GM21447 (cell line): ENCODE results near the gene INPP5J.
"Not testable (repeated sequence)": the region's sequence is repeated elsewhere in the genome, so short reads cannot be mapped to it uniquely, and the experiment has no call there.

Source experiments
- ATAC-seq: cut with Tn5 transposase; IDR thresholded peaks from one replicate; pipeline ENCODE4 v1.9.1; 2021; ENCODE audit not compliant: unreplicated experiment

Gene INPP5J

DNA sequence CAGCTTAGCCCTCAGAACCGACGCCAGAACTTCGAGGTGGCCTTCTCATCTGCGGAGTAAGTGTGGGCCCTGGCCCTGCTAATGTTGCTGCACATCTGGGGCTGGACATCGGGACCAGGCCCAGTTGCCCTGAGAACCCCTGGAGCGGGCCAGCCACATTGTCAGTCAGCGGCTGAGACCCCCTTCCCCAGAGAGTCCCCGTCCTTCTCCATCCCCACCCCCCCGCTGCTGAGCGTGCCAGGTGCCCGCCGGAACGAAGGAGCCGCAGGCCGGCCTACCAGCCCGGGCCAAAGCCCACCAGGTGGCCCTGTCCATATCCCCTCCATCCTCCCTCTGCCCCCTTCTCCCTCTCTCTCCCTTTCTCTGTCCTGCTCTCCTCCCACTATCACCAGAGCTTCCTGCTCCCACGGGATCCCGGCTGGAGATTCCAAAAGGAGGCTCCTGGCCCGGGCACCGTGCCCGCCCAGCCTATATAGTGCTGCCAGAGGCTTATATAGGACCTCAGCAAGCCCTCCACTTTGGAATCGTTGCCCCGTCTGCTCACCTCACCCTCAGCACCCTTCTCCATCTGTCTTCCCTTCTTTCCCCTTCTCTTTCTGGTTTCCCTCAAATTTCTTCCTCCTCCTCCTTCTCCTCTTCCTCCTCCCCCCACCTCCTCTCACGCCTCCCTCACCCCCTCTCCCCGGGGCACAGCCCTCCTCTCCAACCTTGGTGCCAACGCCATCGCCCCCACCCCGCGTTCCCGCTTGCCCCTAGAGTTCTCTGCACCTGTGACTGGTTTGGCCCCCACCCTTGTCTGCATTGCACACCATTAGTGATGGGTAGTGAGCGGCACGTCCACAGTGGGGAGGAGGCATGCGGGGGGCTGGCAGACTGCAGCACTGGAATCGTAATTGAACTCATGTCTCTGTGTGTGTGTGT lies 22.7 kb upstream of the INPP5J start:
- no peak for ATAC-seq

DNA sequence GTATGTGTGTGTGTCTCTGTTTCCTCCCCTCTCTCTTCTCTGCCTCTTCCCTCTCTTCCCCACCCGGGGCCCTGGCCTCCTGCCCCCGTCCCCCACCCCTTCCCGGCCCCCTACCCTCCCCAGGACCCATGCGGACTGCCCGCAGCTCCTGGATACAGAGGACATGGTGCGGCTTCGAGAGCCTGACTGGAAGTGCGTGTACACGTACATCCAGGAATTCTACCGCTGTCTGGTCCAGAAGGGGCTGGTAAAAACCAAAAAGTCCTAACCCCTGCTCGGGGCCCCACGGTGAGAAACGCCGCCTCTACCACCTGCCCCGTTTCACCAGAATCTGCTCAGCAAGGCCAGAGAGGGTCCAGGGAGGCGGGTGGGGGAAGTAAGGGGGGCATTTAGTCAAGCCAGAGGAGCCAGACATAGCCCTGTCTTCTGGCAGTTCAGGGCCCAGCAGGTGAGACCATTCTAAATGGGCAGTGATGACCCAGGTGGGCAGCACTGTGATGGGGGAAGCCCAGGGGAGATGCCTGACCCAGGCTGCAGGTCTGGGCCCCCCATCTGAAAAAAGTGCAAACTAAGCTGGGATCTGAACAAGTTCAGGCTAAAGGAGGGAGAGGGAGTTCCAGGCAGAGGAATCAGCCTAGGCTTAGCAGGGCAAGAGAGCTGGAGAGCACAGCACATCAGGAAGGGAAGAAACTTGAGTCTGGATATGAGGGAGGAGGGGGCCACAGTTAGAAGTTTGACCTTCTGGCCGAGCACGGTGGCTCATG lies 21.8 kb upstream of the INPP5J start:
- ATAC-seq = no peak

DNA sequence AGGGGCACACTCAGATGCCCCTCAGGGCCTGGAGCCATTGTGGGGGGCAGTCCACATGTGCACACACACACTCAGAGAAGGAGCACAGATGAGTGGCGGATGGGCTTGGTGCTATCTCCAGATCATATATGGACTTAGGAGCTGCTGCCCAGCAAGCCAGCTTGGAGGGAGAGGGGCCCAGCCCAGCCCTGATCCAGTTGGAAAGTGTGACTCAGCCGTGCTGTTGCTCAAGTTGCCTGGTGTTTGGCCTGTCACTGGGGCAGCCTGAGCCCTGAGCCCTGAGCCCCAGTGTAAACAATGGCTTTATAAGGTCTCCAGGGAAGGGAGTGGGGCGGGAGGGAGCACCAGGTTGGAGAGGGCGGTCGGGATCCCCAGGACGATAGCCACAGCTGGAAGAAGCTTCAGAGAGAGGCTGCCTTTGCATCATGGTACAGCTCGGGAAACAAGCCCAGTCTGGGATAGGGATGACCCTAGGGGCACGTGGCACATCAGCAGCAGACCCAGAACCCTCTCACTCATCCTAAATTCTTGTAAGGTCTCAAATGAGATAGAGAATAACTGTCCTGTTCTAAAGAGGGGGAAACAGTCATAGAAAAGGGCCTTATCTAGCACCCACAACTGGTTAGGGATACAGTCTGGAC lies 20.2 kb upstream of the INPP5J start:
- ATAC-seq = no peak

DNA sequence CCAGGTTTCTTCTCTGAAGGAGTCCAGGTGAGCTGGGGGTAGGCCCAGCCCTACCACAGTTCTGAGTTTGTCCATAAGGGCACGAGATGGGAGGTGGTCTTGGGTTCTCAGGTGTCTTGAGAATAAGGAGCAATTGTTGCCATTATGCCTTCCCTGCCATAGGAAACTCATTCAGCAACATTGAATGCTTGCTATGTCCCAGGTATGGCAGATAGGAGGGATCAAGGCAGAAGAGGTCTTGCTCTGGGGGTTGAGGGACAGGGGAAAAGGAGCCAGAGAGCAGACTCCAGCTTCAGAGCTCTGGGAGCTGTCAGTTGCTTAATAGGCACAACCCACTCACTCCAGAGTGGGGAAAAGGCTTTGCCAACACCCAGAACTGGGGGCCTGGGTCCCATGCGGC lies 19.7 kb upstream of the INPP5J start:
- no peak for ATAC-seq

DNA sequence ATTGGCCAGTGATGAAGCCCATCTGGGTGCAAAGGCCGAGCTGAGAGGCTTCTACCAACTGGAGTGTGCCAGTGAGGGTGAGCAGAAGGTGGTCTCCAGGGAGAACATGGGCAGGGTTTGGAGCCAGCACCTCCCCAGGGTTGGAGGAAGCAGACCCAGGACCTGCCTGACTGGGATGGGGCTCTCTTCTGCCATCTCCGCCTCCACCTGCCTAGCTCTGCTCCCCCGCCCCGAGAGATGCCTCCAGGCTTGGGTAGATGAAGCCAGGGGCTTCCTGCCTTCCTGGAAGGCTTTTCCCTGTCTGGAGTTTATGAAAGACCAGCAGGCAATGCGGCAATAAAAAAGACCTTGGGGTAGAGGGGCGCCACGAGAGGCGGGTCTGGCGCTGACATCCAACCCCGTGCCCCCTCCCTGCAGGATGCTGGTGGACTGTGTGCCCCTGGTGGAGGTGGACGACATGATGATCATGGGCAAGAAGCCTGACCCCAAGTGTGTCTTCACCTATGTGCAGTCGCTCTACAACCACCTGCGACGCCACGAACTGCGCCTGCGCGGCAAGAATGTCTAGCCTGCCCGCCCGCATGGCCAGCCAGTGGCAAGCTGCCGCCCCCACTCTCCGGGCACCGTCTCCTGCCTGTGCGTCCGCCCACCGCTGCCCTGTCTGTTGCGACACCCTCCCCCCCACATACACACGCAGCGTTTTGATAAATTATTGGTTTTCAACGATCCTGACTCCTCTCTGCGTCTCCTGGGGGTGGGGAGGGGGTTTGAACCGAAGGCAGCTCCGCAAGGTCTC lies 18.7 kb upstream of the INPP5J start:
- ATAC-seq = no peak

DNA sequence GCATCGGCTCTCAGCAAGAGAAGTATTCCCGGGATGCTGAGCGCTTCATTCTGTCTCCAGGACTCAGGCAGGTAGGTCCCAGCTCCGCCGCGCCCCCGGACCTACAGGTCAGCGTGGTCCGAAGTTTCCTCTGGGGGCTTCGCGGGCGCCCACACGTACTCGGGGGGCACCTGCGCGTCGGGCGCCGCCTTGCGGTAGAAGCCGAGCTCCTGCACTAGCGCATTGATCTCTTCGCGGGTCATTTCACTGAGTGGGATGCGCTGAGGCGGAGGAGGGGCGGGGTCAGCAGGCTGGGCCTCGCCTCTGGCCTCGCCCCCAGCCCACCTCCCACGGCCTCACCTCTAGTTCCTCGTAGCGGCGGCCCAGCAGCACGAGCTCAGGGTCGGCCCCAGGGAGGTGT lies 17.9 kb upstream of the INPP5J start:
- ATAC-seq = no peak

DNA sequence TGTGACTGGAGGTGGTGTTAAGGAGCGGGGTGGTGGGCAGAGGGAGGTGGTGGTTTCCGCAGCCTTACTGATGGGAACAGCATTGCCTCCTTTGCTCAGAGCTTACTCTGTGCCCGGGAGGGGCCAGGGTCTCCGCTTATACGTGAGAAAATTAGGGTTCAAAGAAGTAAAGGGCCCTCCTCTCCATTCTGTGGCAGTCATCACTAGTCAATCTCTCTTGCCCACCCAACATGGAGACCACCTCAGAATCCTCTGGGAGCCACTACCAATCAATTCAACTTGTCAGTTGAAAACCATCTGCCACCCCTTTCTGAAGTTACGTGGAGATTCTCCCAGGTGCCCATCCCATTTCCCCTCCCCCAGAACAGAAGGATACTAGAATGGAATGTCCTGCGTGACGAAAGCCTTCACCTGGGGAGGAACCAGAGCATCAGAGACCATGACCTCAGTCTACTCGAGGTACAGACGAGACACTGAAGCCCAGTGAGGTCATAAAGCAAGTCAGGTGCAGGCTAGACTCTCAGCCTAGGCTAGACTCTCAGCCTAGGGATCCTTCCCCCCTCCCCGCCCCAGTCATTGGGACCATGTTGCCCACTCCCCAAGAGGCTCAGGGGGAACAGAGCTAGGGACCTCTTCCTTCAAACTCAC lies 17.4 kb upstream of the INPP5J start:
- no peak for ATAC-seq

DNA sequence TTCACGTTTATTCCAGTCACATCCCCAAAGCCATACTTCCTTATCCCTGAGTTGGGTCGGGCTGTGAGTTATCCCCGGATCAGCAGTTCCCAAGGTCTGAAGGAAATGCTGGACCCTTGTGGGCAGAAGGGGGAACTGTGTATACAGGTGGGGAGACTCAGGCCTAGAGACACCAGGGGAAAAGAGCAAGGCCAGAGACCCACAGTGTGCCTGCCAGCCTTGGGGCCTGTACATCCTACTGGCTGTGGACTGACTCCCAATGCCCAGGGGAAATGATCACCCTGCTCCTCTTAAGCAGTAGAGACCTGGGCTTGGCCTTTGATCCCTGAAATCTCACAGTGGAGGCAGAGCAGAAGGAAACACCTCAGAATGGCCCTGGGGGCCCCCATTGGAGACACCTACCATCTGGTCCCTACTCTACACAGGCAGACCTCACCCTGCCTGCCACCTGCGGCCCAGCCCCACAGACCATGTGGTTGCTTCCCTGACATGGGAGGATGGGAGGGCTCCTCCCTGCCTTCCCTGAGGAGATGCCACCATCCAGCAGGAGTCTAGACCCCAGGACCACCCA lies 16.7 kb upstream of the INPP5J start:
- no peak for ATAC-seq

DNA sequence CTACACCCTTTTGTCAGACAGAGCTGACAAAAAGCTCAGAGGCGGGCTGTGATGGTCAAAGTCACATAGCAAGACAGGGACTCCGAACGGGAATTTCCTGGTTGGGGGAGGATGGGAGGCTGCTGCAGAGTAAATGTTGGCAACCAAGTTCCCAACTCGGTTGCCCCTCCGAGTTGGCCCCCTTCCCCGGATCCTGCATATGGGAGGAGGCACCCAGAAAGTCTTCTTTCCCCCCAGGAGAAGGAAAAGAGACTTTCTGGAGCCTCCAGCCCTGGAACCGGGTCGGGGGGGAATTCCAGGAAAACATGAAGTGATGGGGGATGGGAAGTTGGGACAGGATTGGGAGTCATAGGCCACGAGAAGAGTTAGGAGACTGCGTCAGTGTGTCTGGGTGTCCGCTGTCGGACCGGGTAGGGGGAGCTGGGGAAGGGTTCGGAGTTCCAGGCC lies 16.0 kb upstream of the INPP5J start:
- ATAC-seq = no peak

DNA sequence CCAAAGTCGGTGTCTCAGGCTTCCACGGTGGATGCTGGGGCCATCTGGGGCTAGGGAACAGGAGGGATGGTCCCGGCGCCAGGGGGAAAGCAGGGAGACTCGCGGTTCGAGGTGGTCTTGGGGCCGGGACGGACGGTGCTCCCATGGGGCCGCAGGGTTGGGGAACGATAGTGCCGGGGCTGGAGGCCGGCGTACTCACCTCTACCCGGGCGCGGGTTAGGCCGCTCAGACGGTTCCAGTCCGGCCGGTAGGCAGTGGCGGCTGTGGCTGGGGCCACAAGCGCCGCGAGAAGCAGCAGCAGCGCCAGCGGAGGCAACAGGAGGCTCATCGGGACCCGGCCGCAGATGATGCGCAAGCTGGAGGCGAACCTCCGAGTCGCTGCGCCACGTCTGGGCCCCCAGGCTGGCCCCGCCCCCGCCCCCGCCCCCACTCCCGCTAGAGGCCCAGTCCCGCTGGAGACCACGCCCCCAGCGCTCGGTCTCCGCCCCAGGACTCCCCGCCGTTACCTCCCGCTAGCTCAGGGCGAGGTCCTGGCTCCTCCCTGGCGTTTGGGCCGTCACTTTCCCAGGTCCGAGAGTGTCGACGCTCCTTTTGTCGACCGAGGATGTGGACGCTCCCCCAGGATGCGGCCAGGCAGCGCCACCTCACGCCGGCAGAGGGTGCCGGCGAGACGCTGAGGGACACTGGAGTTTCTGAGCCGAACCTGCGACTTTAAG lies 15.4 kb upstream of the INPP5J start, which contains the start of gene SELENOM:
SELENOM (minus strand) TSS at position 391 of the 716 bp plus-strand sequence; CDS start at position 328, 63 bp downstream.
- peak; percentile 89 for ATAC-seq

DNA sequence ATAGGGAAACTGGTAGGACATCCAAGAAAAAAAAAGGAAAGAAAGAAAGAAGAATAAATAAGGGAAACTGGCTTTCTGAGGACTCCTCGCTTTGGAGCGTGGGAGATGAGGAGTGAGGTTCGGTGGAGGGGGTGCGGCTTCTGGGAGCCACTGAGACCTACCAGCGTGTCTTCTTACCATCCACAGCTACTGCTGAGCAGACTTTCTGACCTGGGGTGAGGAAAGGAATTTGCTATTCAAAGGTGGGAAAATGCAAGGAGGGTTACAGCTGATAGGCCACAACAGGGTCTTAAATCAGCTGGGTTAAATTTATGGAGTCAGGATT lies 14.9 kb upstream of the INPP5J start:
- peak; percentile 22 for ATAC-seq

DNA sequence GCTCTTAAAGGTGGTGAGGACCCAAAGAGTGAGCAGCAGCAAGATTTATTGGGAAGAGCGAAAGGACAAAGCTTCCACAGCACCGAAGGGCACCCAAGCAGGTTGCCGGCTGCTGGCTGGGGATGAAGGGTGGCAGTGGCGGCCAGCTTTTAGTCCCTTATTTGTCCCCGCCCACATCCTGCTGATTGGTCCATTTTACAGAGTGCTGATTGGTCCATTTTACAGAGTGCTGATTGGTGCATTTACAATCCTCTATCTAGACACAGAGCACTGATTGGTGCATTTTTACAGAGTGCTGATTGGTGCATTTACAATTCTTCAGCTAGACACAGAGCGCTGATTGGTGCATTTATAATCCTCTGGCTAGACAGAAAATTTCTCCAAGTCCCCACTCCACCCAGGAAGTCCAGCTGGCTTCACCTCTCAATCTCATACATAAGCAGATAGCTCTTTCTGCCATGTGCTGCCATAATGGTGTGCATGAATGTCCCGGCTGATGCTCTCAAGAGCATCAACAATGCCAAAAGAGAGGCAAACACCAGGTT lies 10.1 kb upstream of the INPP5J start:
- ATAC-seq = not testable (repeated sequence)

DNA sequence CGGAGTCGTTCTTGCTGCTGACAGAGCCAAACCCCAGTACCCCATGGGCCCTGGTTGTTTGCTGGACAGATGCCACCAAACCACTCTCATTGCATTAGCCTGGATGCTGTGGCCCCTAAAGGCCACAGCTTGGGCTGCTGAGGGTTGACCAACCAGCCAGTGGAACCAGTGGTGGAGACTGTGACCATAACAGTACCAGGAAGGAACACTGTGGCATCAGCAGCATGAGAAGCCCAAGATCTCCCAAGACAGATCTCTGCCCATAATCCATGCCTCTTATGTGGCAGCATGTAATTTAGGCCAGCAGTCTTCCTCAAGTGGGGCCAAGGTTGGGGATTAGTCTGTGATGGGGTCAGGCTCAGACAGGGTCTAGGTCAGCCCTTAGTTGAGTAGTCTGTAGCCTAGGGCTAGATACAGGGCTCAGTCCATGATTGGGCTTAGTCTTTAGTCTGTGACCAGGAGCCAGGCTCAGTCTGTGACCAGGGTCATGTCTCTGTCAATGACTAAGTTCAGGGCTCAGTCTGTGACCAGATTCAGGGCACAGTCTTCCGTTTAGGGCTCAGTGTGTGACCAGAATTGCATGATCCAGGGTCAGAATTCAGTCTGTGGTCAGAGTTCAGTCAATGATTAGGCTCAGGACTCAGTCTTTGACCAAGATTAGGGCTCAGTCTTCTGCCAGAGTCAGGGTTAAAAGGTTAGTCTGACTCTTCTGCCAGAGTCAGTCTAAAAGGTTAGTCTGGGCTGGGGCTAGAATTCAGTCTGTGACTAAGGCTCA lies 4.5 kb upstream of the INPP5J start:
- no peak for ATAC-seq

DNA sequence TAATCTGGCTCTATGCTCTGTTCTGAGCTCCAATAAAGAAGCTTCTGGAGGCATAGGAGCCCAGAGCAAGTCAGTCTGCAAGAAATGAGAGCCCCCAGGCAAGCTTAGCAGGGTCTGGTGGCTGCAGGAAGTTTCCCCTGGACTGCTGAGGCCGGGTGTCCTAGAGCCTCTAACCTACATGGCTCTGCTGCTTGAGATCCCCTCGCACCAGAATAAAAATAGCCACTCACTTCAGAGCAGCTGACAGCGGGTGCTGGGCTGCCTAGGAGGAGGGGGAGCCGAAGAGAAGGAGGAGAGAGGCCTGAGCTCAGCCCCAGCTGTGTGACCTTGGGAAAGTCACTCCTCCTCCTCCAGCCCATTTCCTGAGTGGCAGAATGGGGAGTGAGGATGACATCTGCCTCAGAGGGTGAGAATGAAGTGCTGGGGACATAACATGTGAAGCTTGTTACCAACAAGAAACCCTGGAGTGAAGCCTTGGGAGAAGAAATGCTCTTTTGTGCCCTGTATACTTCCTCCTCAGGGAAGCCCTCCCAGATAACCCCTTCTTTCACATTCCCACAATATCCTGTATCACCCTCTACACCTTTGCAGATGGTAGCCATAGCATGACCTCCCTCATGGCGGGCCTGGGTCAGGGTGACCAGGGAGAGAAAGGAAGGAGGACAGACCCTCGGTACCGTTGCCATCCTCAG lies 3.6 kb upstream of the INPP5J start:
- no peak for ATAC-seq

DNA sequence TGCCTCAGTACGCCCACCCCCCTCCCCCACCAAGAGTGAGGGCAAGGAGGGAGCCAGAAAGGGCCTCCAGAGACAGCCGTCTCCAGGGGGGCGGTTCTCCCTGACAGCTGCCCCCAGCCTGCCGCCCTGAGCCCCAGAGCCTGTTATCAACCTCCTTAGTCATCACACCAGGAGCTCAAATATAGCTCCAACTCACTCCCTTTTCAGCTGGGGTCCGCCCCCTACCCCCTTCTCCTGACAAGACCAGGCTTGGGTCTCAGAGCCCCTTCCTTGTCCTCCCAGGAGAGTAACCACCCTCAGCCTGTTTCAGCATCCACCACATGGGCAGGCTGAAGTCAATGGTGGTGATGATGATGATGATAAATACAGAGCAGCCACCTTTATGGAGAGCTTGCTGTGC lies 2.5 kb upstream of the INPP5J start:
- no peak for ATAC-seq

DNA sequence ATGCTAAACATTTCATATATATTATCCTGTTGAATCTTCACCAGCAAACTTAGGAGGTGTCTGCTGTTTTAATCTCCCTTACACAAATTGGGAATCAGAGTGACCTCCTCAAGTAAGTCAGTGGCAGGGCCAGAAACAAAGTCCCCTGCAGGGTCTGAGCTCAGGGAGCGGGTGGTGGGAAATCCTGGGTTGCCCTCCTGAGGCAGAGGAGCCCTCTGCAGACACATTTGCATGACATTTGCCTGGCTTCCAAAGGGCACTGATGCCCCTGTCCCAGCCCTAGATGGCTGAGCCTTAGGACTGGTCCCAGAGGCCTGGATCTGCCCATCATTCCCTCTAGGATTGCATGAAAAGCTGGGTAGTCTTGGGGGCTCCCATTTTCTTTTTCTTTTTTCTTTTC lies 2.1 kb upstream of the INPP5J start:
- no peak for ATAC-seq

DNA sequence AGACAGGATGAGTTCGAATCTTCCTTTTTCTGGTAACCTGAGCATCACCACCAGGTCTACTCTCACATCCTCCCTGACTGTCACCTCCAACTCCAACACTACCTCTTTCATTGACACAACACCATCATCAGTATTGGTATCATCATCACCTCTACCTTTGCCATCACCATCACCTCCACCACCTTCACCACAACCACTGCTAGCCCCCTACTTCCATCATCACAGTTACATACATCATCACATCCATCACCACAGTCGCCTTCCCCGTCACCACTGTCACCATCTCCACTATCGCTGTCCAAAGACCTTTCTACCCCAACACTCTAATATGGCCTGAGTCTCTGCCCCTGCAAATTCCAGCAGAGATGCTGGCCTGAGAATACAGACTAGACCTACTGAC lies 1.4 kb upstream of the INPP5J start:
- ATAC-seq = no peak

DNA sequence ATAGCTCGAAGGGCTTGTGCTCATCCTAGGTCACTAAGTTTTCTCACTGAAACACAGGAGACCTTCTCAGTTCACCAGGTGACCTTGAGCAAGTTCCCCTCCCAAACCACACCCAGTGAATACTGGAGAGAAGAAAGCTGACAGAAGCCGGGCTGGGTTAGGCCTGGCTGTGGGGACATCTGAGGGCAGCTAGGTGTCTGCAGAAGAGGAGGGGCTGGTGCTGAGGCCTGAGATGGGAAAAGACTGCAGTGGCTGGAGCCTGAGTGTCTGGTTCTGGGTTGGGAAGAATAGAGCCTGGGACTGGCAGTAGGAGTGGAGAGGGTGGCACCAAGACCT lies 602 bp upstream of the INPP5J start:
- no peak for ATAC-seq
